ENCODE results near the gene CMIP.

CMIP gene

DNA sequence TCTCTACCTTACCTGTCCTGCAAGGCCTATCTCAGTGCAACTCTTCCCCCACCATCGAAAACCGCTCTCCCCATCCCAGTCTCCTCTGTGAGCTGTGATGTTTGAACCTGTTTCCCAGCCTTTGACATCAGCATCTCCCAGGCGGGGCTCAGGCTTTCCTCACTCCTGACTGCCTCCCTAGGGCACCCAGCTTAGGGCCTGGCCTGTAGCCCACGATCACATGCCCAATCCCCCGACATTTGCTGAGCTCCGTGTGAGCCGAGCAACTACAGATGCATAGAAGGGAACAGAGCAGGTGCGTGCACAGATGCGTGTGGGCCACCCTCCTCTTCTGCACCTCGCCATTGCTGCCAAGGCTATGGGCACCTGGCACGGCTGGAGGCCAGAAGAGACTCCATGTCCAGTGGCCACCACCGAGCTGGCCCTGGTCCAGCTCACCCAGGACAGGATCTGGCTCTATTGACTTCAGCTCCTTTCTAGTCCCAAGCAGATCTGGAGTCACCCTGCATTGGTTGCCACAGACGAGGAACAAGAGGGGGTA lies 35.5 kb upstream of the CMIP start:
- no peaks in the 10 kb centered on the region for H3K36me3 Mint-ChIP-seq (ENCODE audit: low read depth)
- H3K27ac Mint-ChIP-seq, result no peak overlapping the region
- no peaks in the 10 kb centered on the region for H3K9me3 Mint-ChIP-seq
- TF ChIP-seq, protein P1, sequence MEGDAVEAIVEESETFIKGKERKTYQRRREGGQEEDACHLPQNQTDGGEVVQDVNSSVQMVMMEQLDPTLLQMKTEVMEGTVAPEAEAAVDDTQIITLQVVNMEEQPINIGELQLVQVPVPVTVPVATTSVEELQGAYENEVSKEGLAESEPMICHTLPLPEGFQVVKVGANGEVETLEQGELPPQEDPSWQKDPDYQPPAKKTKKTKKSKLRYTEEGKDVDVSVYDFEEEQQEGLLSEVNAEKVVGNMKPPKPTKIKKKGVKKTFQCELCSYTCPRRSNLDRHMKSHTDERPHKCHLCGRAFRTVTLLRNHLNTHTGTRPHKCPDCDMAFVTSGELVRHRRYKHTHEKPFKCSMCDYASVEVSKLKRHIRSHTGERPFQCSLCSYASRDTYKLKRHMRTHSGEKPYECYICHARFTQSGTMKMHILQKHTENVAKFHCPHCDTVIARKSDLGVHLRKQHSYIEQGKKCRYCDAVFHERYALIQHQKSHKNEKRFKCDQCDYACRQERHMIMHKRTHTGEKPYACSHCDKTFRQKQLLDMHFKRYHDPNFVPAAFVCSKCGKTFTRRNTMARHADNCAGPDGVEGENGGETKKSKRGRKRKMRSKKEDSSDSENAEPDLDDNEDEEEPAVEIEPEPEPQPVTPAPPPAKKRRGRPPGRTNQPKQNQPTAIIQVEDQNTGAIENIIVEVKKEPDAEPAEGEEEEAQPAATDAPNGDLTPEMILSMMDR (IDR thresholded peaks at IDR 0.05; ENCODE audit: unreplicated experiment in 3 of 3), result no peak
- peaks cover 4% of the 10 kb centered on the region for H3K4me1 Mint-ChIP-seq
- no peak overlapping the region for H3K4me3 Mint-ChIP-seq
- H3K27me3 Mint-ChIP-seq (ENCODE audit: low read depth), result peaks cover 28% of the 10 kb centered on the region

DNA sequence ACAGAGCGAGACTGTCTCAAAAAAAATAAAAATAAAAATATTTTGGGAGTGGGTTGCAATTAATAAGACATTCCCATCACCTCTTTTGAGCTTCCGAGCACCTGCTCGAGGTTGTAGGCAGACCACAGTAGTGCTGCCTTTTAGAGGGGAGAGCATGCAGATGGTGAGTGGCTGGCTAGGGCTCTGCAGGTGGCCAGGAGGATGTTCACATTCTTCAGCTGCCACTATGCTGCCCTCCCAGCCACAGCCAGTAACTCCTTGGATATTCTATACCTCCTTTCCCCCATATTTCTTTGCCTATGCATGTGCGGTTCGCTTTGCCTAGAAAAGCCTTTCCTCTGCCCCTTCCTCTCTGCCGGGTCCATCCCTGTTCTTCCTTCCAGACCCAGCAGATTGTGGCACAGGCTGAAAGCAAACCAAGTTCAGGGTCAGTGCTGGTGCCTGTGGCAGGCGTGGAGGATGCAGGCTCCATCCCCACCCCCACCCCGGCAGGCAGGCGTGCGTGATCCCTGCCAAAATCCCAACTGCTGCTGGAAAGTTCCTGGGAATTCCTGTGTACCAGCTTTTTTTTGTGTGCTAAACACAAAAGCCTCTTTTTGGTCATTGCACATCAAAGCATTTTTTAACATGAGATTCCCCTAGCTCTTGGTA lies 33.8 kb upstream of the CMIP start:
- H3K4me3 Mint-ChIP-seq, result no peak overlapping the region
- TF ChIP-seq, protein P1 (IDR thresholded peaks at IDR 0.05; ENCODE audit: unreplicated experiment in 3 of 3), result no peak
- H3K27me3 Mint-ChIP-seq (ENCODE audit: low read depth), result peaks cover 25% of the 10 kb centered on the region
- H3K9me3 Mint-ChIP-seq, result no peaks in the 10 kb centered on the region
- H3K36me3 Mint-ChIP-seq (ENCODE audit: low read depth), result no peaks in the 10 kb centered on the region
- H3K27ac Mint-ChIP-seq, result no peak overlapping the region
- peaks cover 14% of the 10 kb centered on the region for H3K4me1 Mint-ChIP-seq

DNA sequence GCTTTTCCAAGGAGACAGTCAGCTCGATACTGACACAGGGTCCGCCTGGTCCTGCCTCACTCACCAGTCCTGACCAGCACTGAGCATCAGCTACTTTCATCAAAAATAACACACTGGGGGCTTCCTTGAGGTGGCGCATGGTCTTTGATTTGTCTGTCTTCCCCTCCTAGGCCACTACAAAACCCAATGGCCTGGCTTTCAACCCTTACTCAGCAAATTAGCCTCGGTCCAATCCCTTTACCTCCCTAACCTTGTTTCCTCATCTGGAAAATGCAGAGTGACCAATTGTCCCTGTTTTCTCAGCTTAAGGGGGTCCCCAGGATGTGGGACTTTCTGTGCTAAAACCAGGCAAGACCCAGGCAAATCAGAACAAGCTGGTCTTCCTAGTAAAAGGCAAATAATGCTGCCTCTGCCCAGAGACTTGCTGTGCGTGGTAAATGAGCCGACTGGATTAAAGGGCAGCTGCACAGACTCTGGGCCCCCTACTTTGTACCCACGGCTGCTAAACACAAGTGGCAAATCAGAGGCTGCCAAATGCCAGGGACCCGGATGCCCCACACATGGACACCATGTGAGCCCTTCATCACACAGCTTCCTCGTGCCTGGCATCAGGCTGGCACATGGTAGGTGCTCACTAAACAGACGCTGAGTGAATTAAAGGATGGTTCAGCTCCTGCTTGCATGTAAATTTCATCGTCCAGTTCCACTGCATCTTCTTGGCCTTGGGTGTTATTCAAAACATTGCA lies 31.2 kb upstream of the CMIP start:
- TF ChIP-seq, protein P1 (IDR thresholded peaks at IDR 0.05; ENCODE audit: unreplicated experiment in 3 of 3), result no peak
- H3K4me3 Mint-ChIP-seq, result no peak overlapping the region
- H3K36me3 Mint-ChIP-seq (ENCODE audit: low read depth), result no peaks in the 10 kb centered on the region
- no peak overlapping the region for H3K27ac Mint-ChIP-seq
- H3K9me3 Mint-ChIP-seq, result no peaks in the 10 kb centered on the region
- H3K4me1 Mint-ChIP-seq, result peaks cover 14% of the 10 kb centered on the region
- peaks cover 28% of the 10 kb centered on the region for H3K27me3 Mint-ChIP-seq (ENCODE audit: low read depth)

DNA sequence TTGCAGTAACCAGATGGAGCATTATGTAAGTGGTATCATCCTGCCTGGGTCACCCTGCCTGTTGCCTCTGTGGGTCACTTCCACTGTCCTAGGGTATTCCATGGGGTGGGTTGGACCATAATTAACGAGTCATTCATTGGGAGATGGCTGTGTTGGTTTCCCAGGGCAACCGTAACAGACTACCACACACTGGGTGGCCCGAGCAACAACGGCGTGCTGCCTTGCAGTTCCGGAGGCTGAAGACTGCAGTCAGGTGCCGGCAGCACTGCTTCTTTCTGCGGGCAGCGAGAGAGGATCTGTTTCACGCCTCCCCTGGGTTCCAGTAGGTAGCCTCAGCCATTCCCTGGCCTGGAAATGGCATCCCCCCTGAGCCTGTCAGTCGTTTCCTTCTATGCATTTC lies 28.9 kb upstream of the CMIP start:
- Mint-ChIP-seq H3K27ac (no peak overlapping the region), H3K27me3 (ENCODE audit: low read depth) (peaks cover 21% of the 10 kb centered on the region), H3K4me1 (peaks cover 14% of the 10 kb centered on the region), H3K36me3 (ENCODE audit: low read depth) (no peaks in the 10 kb centered on the region), H3K9me3 (peaks cover 2% of the 10 kb centered on the region), H3K4me3 (no peak overlapping the region)
- TF ChIP-seq, protein P1 (IDR thresholded peaks at IDR 0.05; ENCODE audit: unreplicated experiment in 3 of 3), result no peak

DNA sequence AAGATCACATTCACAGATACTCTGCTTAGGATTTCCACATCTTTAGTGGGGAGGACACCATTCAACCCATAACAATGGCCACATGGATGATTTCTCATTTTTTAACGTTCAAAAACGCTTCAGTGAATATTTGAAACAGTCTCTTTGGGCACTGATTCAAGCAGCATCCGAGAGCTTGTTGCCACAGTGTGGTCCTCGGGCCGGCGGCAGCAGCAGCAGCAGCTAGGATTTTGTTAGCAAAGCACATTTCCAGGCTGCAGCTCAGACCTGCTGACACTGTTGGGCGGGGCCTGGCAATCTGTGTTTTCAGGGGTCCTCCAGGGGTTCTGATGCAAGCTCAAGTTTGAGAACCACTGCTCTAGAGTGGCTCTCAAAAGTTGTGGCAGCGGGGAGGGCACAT lies 27.9 kb upstream of the CMIP start:
- Mint-ChIP-seq H3K4me3 (no peak overlapping the region), H3K9me3 (peaks cover 6% of the 10 kb centered on the region), H3K27ac (no peak overlapping the region), H3K4me1 (peaks cover 14% of the 10 kb centered on the region), H3K27me3 (ENCODE audit: low read depth) (peaks cover 19% of the 10 kb centered on the region), H3K36me3 (ENCODE audit: low read depth) (no peaks in the 10 kb centered on the region)
- TF ChIP-seq, protein P1 (IDR thresholded peaks at IDR 0.05; ENCODE audit: unreplicated experiment in 3 of 3), result no peak
